ENCODE measurements around the gene OSM. TPM values are rescaled to one million over a fixed set of nuclear protein-coding genes. Genes with fewer than 3 reads are reported as not detected.
A peak's percentile ranks its signal among the peaks of the same experiment; 100 is the strongest.

OSM gene
- total and polyA plus RNA-seq, 2 experiments from 2014 or later, result 1.5 TPM; not detected in 1

- no peaks in the 10 kb centered on the region for H3K79me2 ChIP-seq
- H4K20me1 ChIP-seq (ENCODE audit: insufficient read depth, poor library complexity, severe bottlenecking), result no peaks in the 10 kb centered on the region
- H3K36me3 ChIP-seq (replicated peaks; ENCODE audit: insufficient read depth, low read depth), result no peaks in the 10 kb centered on the region
- TF ChIP-seq, protein P1, sequence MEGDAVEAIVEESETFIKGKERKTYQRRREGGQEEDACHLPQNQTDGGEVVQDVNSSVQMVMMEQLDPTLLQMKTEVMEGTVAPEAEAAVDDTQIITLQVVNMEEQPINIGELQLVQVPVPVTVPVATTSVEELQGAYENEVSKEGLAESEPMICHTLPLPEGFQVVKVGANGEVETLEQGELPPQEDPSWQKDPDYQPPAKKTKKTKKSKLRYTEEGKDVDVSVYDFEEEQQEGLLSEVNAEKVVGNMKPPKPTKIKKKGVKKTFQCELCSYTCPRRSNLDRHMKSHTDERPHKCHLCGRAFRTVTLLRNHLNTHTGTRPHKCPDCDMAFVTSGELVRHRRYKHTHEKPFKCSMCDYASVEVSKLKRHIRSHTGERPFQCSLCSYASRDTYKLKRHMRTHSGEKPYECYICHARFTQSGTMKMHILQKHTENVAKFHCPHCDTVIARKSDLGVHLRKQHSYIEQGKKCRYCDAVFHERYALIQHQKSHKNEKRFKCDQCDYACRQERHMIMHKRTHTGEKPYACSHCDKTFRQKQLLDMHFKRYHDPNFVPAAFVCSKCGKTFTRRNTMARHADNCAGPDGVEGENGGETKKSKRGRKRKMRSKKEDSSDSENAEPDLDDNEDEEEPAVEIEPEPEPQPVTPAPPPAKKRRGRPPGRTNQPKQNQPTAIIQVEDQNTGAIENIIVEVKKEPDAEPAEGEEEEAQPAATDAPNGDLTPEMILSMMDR (IDR thresholded peaks at IDR 0.05; ENCODE audit: poor library complexity), result no peak
- TF ChIP-seq EZH2phosphoT487 (IDR thresholded peaks at IDR 0.05; ENCODE audit: low read depth, severe bottlenecking, unreplicated experiment) (no peak), EZH2 (IDR thresholded peaks at IDR 0.05; ENCODE audit: borderline replicate concordance) (no peak)
- no peaks in the 10 kb centered on the region for H3K9me2 ChIP-seq (replicated peaks; ENCODE audit: insufficient read depth)
- no peaks in the 10 kb centered on the region for H3K27me3 ChIP-seq
- H3K4me2 ChIP-seq, result no peak overlapping the region
- no peak overlapping the region for H3K27ac ChIP-seq
- H3K4me1 ChIP-seq (ENCODE audit: insufficient read depth), result peaks cover 32% of the 10 kb centered on the region
- no peaks in the 10 kb centered on the region for H3K9me3 ChIP-seq (ENCODE audit: low read depth)
- no peak overlapping the region for H3K4me3 ChIP-seq
- WGBS (ENCODE audit: low lambda C conversion rate, missing lambda C conversion rate), result 71% methylated on average over 12 of the region's 12 CpGs
- no peak overlapping the region for H2AFZ ChIP-seq
- DNase-seq (ENCODE audit: low spot score), result no peak
Observed at GRCh38 chr22:30214703-30215407, 51.8 kb downstream of the OSM start.

- no peaks in the 10 kb centered on the region for H3K27me3 ChIP-seq
- no peaks in the 10 kb centered on the region for H3K9me3 ChIP-seq (ENCODE audit: low read depth)
- TF ChIP-seq EZH2phosphoT487 (IDR thresholded peaks at IDR 0.05; ENCODE audit: low read depth, severe bottlenecking, unreplicated experiment), result no peak
- TF ChIP-seq, protein P1 (IDR thresholded peaks at IDR 0.05; ENCODE audit: poor library complexity), result no peak
- no peak for TF ChIP-seq EZH2 (IDR thresholded peaks at IDR 0.05; ENCODE audit: borderline replicate concordance)
- DNase-seq (ENCODE audit: low spot score), result no peak
- no peak overlapping the region for H3K4me3 ChIP-seq
- H3K27ac ChIP-seq, result peak overlapping the region; percentile 41
- H3K9me2 ChIP-seq (replicated peaks; ENCODE audit: insufficient read depth), result no peaks in the 10 kb centered on the region
- no peaks in the 10 kb centered on the region for H3K79me2 ChIP-seq
- H3K36me3 ChIP-seq (replicated peaks; ENCODE audit: insufficient read depth, low read depth), result no peaks in the 10 kb centered on the region
- no peak overlapping the region for H3K4me2 ChIP-seq
- WGBS (ENCODE audit: low lambda C conversion rate, missing lambda C conversion rate), result 70% methylated on average over 8 of the region's 8 CpGs
- peaks cover 42% of the 10 kb centered on the region for H3K4me1 ChIP-seq (ENCODE audit: insufficient read depth)
- H2AFZ ChIP-seq, result no peak overlapping the region
- H4K20me1 ChIP-seq (ENCODE audit: insufficient read depth, poor library complexity, severe bottlenecking), result no peaks in the 10 kb centered on the region
Observed at GRCh38 chr22:30212996-30213441, 53.6 kb downstream of the OSM start.

Other genes with a start within 250 kb of the OSM start
- gene HORMAD2, start 186.4 kb downstream of the OSM start, total RNA-seq, result not detected in 2 replicates
- gene HORMAD2, start 186.4 kb downstream of the OSM start, polyA plus RNA-seq, result not detected in 2 replicates
- 13.4 and 21.1 TPM in 2 replicates for gene LIF, start 20.1 kb downstream of the OSM start, total RNA-seq
- gene LIF, start 20.1 kb downstream of the OSM start, polyA plus RNA-seq, result 8.2 and 14.8 TPM in 2 replicates
- gene CASTOR1, start 22.7 kb upstream of the OSM start, total RNA-seq, result 30.9 and 48.0 TPM in 2 replicates
- gene CASTOR1, start 22.7 kb upstream of the OSM start, polyA plus RNA-seq, result 43.5 and 53.5 TPM in 2 replicates
- gene TBC1D10A, start 60.1 kb upstream of the OSM start, total RNA-seq, result 15.7 and 23.4 TPM in 2 replicates
- 38.7 and 39.9 TPM in 2 replicates for gene TBC1D10A, start 60.1 kb upstream of the OSM start, polyA plus RNA-seq
- gene SF3A1, start 90.0 kb upstream of the OSM start, total RNA-seq, result 45.8 and 48.6 TPM in 2 replicates
- gene SF3A1, start 90.0 kb upstream of the OSM start, polyA plus RNA-seq, result 82.5 and 84.6 TPM in 2 replicates
- gene CCDC157, start 90.2 kb upstream of the OSM start, total RNA-seq, result 4.1 and 5.3 TPM in 2 replicates
- 5.4 TPM in 2 replicates for gene CCDC157, start 90.2 kb upstream of the OSM start, polyA plus RNA-seq
- 12.6 and 18.1 TPM in 2 replicates for gene RNF215, start 120.6 kb upstream of the OSM start, total RNA-seq
- 7.2 and 10.4 TPM in 2 replicates for gene RNF215, start 120.6 kb upstream of the OSM start, polyA plus RNA-seq
- 3.9 and 9.9 TPM in 2 replicates for gene SEC14L2, start 130.2 kb upstream of the OSM start, total RNA-seq
- 9.0 and 10.9 TPM in 2 replicates for gene SEC14L2, start 130.2 kb upstream of the OSM start, polyA plus RNA-seq
- 10.3 and 16.3 TPM in 2 replicates for gene MTFP1, start 158.9 kb upstream of the OSM start, total RNA-seq
- gene MTFP1, start 158.9 kb upstream of the OSM start, polyA plus RNA-seq, result 22.3 and 24.3 TPM in 2 replicates
- not detected in 2 replicates for gene SEC14L3, start 205.2 kb upstream of the OSM start, total RNA-seq
- gene SEC14L3, start 205.2 kb upstream of the OSM start, polyA plus RNA-seq, result not detected in 2 replicates
- gene SEC14L4, start 238.8 kb upstream of the OSM start, total RNA-seq, result not detected in 2 replicates
- not detected in 2 replicates for gene SEC14L4, start 238.8 kb upstream of the OSM start, polyA plus RNA-seq

All from hepatocyte (in vitro differentiated cells).